Right cardiac atrium (tissue), 5 donors: ENCODE results near the gene FAM83E. TPM values are rescaled to one million over a fixed set of nuclear protein-coding genes. Genes with fewer than 3 reads are reported as not detected.
"Not testable (repeated sequence)": the region's sequence is repeated elsewhere in the genome, so short reads cannot be mapped to it uniquely, and the experiment has no call there.

Experiments
- ATAC-seq, 2 donors: fragments of 200-7000 bp; cut with Tn5 transposase; one replicate each; pipeline versions ENCODE4 v1.8.0 to v1.9.1; 2020; ENCODE audit warnings: moderate library complexity in 2 of 2, mild to moderate bottlenecking in 1 of 2
- DNase-seq, 3 donors: peaks; one replicate each; pipeline ENCODE4 v3.0.0-alpha.2; 2020
- H3K27ac ChIP-seq: one replicate; pipeline ENCODE4 v1.5.1; 2013; ENCODE audit warnings: mild to moderate bottlenecking, low read length, control low read depth, moderate library complexity
- H3K27me3 ChIP-seq: one replicate; pipeline ENCODE4 v1.6.1; 2013; ENCODE audit not compliant: control insufficient read depth, insufficient read depth
- H3K4me1 ChIP-seq: one replicate; pipeline ENCODE4 v1.6.1; 2013; ENCODE audit warnings: low read length; ENCODE audit not compliant: control insufficient read depth, insufficient read depth
- H3K4me3 ChIP-seq: one replicate; pipeline ENCODE4 v1.5.1; 2013; ENCODE audit warnings: low read length, control low read depth
- H3K9me3 ChIP-seq: one replicate; pipeline ENCODE4 v1.6.1; 2013; ENCODE audit warnings: low read length; ENCODE audit not compliant: control insufficient read depth
- WGBS: extraction: QIAGEN DNeasy Blood & Tissue Kit; methylation state at CpG from one replicate; pipeline ENCODE4 v1.1.7; 2013; 5-methylcytosine and 5-hydroxymethylcytosine counted together
- intact Hi-C, 4 donors: fragments of 100-400 bp; cut with DNase I; formaldehyde crosslinking; loops; one replicate each; pipeline versions ENCODE4 v1.11.0 to v1.14.0; 2022 to 2023
- polyA plus RNA-seq: library from polyadenylated mRNA; stranded (reverse); fragments of 200-250 nt; gene quantifications from one replicate; pipeline ENCODE4 v1.2.3, GENCODE V29; 2013
- total RNA-seq, 4 donors: library from RNA; stranded (reverse); fragmentation: NEBNext Ultra II Directional; extraction: Animal tissue kit (Norgen Biotek cat#: 25700); gene quantifications; one replicate each; pipeline ENCODE4 v1.2.1, GENCODE V29; 2021
- donor health status: healthy with polysubstance abuse.
- donor health status: DM: no; HTN: yes; CAD: no.
- donor health status: DM: no; HTN: no; CAD: no.
- donor health status: DM: no; HTN: yes; CAD: no; lungs with severe emphysema.
- donor health status: DM: yes; HTN: yes; CAD: no.

Gene FAM83E
- total and polyA plus RNA-seq, 5 donors, result 0.20 to 0.33 TPM; not detected in 3

- ATAC-seq (no peak), DNase-seq (no peak)
- intact Hi-C loops, result no loop called here
- peaks cover 7% of the 10 kb centered on the region for H3K4me1 ChIP-seq
- no peaks in the 10 kb centered on the region for H3K9me3 ChIP-seq
- no peaks in the 10 kb centered on the region for H3K27me3 ChIP-seq
- WGBS, result 44% methylated on average over 7 of the region's 7 CpGs
- peak overlapping the region; percentile 6 for H3K4me3 ChIP-seq
- H3K27ac ChIP-seq, result peak overlapping the region; percentile 73
Measured at GRCh38 chr19:48634036-48634342, 19.1 kb upstream of the FAM83E start.

GRCh38 chr19:48633148-48634035 lies 18.5 kb upstream of the FAM83E start:
- DNase-seq (peak; percentile 38 to 71 (median 68)), ATAC-seq (no peak)
- Histone ChIP-seq H3K4me1 (peaks cover 7% of the 10 kb centered on the region), H3K27ac (peak overlapping the region; percentile 73), H3K4me3 (no peak overlapping the region), H3K9me3 (no peaks in the 10 kb centered on the region), H3K27me3 (no peaks in the 10 kb centered on the region)
- WGBS, result 72% methylated on average over 22 of the region's 22 CpGs
- intact Hi-C loops, result no loop called here

- no peaks in the 10 kb centered on the region for H3K27me3 ChIP-seq
- intact Hi-C loops, result no loop called here
- H3K27ac ChIP-seq, result no peak overlapping the region
- H3K9me3 ChIP-seq, result no peaks in the 10 kb centered on the region
- ATAC-seq (no peak), DNase-seq (peak in 1 of 3 donors; percentile 44)
- H3K4me3 ChIP-seq, result no peak overlapping the region
- peaks cover 7% of the 10 kb centered on the region for H3K4me1 ChIP-seq
Measured at GRCh38 chr19:48632692-48633147, 17.8 kb upstream of the FAM83E start.

GRCh38 chr19:48632286-48632685 lies 17.4 kb upstream of the FAM83E start:
- 91% methylated on average over 11 of the region's 11 CpGs for WGBS
- intact Hi-C loops, H3K27me3 ChIP-seq, H3K27ac ChIP-seq, H3K4me3 ChIP-seq, DNase-seq, H3K4me1 ChIP-seq, ATAC-seq, H3K9me3 ChIP-seq: not testable (repeated sequence)

GRCh38 chr19:48631225-48631624 lies 16.3 kb upstream of the FAM83E start:
- intact Hi-C loops, result no loop called here
- peak overlapping the region; percentile 86 for H3K27ac ChIP-seq
- WGBS, result 56% methylated on average over 3 of the region's 3 CpGs

GRCh38 chr19:48630296-48631063 lies 15.6 kb upstream of the FAM83E start:
- DNase-seq, result peak; percentile 88 to 96 (median 94)
- peak; percentile 32 to 44 for ATAC-seq
- H3K4me3 ChIP-seq, result no peak overlapping the region
- 14% methylated on average over 47 of the region's 47 CpGs for WGBS
- intact Hi-C loops, result no loop called here
- H3K9me3 ChIP-seq, result no peaks in the 10 kb centered on the region
- peaks cover 7% of the 10 kb centered on the region for H3K4me1 ChIP-seq
- H3K27ac ChIP-seq, result peak overlapping the region; percentile 86
- H3K27me3 ChIP-seq, result no peaks in the 10 kb centered on the region

More at GRCh38 chr19:48631225-48631624, 16.3 kb upstream of the FAM83E start:
- no peak overlapping the region for H3K4me3 ChIP-seq
- peaks cover 7% of the 10 kb centered on the region for H3K4me1 ChIP-seq
- ATAC-seq (no peak), DNase-seq (no peak)
- no peaks in the 10 kb centered on the region for H3K9me3 ChIP-seq
- no peaks in the 10 kb centered on the region for H3K27me3 ChIP-seq

GRCh38 chr19:48629599-48630295 lies 14.9 kb upstream of the FAM83E start:
- no peak overlapping the region for H3K4me3 ChIP-seq
- no peaks in the 10 kb centered on the region for H3K27me3 ChIP-seq
- intact Hi-C loops, result no loop called here
- peak; percentile 76 to 88 (median 88) for DNase-seq
- no peaks in the 10 kb centered on the region for H3K9me3 ChIP-seq
- ATAC-seq, result peak; percentile 37 to 54
- 52% methylated on average over 48 of the region's 48 CpGs for WGBS
- peaks cover 4% of the 10 kb centered on the region for H3K4me1 ChIP-seq
- H3K27ac ChIP-seq, result peak overlapping the region; percentile 86

GRCh38 chr19:48629297-48629598 lies 14.4 kb upstream of the FAM83E start:
- no peak overlapping the region for H3K4me3 ChIP-seq
- ATAC-seq (no peak), DNase-seq (peak in 2 of 3 donors; percentile 64 to 77)
- no peak overlapping the region for H3K27ac ChIP-seq
- intact Hi-C loops, result no loop called here
- 88% methylated on average over 22 of the region's 22 CpGs for WGBS
- no peaks in the 10 kb centered on the region for H3K27me3 ChIP-seq
- H3K4me1 ChIP-seq, result peaks cover 2% of the 10 kb centered on the region
- no peaks in the 10 kb centered on the region for H3K9me3 ChIP-seq

- Histone ChIP-seq H3K9me3 (no peaks in the 10 kb centered on the region), H3K4me3 (no peak overlapping the region), H3K27ac (no peak overlapping the region), H3K27me3 (no peaks in the 10 kb centered on the region), H3K4me1 (peaks cover 2% of the 10 kb centered on the region)
- WGBS, result 76% methylated on average over 34 of the region's 34 CpGs
- intact Hi-C loops, result no loop called here
- ATAC-seq (no peak), DNase-seq (peak; percentile 32 to 75 (median 74))
Measured at GRCh38 chr19:48628486-48629296, 13.8 kb upstream of the FAM83E start.

GRCh38 chr19:48627865-48628314 lies 13.0 kb upstream of the FAM83E start:
- Histone ChIP-seq H3K4me1 (peaks cover 2% of the 10 kb centered on the region), H3K9me3 (no peaks in the 10 kb centered on the region), H3K27me3 (no peaks in the 10 kb centered on the region), H3K27ac (no peak overlapping the region), H3K4me3 (no peak overlapping the region)
- intact Hi-C loops, result no loop called here
- no peak for DNase-seq
- WGBS, result 80% methylated on average over 17 of the region's 17 CpGs
- no peak for ATAC-seq
